Activated CD4-positive, alpha-beta T cell treated with anti-CD3 and anti-CD28 coated beads for 48 hours (primary cell): ENCODE results near the gene DIP2C.
A peak's percentile ranks its signal among the peaks of the same experiment; 100 is the strongest.
"Not testable (repeated sequence)": the region's sequence is repeated elsewhere in the genome, so short reads cannot be mapped to it uniquely, and the experiment has no call there.

ENCODE experiments used
- DNase-seq: peaks from one replicate; pipeline ENCODE4 v3.0.0-alpha.2; 2020

Gene DIP2C

DNA sequence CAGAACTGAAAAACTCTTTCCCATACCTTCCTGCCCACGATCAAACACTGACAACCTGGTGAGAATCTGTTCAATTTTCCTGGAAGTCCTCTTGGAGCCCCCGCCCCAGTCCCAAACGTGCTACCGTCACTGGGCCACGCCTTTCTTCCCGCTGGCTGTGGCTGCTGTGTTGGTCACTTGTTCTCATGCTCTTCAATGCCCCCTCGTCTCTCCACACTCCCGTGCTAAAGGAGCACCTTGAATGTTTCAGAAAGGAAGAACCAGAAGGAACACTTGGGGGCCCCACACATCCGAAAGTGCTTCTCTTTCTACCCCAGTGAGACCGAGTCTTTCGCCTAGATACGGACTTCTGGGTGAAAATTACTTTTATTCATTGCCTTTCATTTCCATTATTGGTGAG lies 215.1 kb downstream of the DIP2C start:
- no peak for DNase-seq

DNA sequence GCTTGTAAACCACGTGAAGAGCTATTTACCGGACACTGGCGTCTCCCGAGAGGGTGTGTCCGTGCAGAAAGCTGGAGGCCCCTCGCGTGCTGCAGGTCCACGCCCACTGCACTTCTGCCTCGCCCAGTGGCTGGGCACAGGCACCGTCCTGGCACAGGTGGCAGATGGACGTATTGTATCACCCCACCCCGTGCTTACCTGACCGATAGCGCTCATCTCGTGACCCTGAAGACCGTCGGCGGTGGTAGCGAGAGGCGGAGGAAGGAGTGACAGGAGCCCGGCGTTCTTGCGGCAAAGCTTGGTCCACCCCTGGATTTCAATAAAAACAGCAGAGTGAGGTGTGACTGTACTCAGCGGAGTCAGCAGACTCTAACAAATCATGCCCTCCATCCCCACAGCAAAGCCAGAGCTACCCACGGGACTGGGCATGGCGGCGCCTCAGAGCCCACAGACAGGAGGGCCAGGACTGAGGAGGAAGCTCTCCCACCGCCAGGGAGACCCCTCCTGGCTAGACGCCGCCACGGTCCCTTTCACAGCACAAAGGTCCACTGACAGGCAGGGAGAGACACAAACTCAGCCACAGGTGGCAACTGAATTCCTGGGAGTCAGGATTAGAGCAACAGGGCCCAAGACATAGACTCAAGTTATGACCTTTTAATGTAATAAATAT lies 217.1 kb downstream of the DIP2C start:
- no peak for DNase-seq

DNA sequence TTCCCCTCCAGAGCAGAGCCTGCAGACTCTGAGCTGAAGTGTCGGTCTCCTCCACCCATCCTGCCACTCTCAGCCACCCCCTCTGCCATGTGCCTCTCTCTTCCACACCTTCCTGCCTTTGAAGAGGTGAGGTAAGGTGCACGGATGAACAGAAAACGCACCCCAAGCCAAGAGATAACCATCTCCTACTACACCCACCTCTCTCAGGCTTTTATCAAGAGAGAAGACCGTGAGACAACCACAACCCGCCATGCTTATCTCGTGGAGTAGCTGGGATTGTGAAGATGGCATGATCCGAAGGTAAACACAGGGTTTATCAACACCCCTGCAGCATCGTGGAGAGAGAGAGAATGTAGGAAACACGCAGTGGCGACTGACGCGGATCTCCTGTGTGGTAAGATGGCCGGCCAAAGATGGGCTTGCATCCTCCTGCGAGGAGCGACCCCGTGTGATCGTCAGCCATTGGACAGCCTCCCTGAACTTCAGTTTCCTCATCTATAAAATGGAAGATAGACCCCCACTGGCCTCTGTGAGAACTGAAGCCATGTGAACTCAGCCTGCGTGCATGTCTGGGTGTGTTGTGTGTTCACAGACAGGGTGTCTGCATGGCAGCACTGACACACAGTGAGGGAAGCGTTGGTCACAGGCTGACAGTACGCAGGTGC lies 219.0 kb downstream of the DIP2C start:
- peak; percentile 36 for DNase-seq

- no peak for DNase-seq
Observed at GRCh38 chr10:469947-470338, 219.5 kb downstream of the DIP2C start.

- DNase-seq = no peak
Observed at GRCh38 chr10:459743-460142, 229.7 kb downstream of the DIP2C start.

- DNase-seq = no peak
Observed at GRCh38 chr10:458421-458851, 231.0 kb downstream of the DIP2C start.

DNA sequence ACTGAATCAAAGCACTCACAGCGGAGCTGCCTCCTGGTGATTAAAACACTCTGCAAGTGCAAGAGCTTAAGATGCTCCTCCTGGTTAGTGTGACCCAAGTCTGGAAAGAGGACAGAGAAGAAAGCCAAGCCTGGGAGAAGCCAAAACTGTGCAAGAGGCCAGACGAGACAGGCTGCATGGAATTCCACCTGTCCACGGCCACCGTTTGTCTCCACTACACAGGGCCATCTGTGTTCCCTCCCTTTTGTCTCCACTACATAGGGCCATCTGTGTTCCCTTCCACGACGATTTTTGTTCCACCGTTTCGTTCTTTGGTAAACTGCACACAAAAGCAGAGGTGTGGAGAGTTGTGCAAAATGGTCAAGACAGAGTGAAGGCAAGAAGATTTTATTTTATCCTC lies 233.0 kb downstream of the DIP2C start:
- DNase-seq = no peak

DNA sequence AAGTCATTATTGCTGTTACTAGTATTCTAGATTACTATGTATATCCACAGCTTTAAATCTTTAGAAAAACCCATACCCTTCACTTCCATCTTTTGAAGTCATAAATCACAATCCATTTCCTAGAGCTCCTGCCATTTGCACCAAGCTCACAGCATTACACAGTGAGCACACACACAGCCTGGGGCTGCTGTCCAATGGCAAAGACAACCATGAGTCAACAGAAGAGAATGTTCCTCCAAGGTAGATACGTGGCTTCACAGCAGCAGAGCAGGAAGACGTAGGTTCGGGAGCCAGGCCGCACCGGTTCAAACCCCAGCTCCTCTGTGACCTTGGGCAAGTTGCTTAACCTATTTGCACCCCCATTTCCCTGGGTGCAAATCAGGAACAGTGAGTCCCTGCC lies 234.6 kb downstream of the DIP2C start:
- DNase-seq = no peak

DNA sequence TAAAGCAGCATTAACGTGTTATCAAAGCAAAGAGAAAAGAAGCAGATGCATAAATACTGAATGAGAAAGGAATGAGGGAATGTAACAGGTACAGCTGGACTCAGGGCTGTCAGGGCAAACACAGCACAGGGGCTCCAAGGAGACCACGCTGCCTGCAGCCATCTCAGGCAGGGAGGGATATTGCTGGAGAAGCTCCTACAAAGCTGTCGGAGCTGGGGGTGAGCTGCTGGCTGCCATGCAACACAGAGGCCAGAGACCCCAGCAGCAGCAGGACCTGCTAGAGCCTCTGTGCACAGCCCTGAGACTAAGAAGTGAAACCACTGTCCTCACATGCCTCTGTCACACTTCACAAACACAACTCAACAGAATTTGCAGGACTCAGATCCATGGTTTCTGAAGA lies 235.8 kb downstream of the DIP2C start:
- DNase-seq = no peak

DNA sequence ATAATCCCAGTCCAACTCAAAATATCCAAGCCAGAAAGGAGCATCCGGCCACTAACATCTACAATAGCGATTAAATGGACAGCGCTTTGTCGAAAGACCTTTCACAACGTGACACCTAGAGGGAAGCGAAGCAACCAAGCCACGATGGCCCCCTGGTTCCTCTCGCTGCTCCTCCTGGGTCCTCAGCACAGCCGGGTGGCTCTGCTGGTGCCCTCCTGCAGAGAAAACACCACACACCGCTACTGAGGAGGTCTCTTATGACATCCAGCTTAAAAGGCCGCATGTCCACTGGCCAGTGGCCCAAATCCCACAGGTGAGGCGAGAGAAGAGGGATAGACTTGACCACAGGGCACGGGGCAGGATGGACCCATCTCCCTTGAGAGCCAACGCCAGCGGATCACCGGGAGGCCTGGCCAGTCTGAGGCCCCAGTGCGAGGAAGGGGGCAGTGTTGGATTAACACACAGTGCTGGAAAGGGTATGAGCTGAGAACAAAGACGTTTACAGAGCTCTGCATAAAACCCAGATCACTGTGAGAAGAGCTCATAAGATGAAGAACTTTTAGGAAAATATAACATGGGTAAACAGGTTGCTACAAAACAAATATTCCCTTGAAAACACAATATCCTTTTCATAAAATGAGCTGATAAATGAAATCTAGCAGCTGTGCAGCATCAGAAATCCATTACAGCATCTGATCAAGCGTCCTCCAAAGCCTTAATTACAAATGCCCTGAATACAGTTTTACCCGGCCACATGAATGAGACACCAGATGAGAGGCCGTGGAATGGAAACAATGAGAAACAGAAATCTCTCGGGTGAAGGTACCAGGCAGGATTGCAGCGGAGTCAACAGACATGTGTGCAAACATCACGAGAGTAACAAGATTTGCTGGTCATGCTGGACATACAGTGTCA lies 236.7 kb downstream of the DIP2C start:
- DNase-seq = no peak

DNA sequence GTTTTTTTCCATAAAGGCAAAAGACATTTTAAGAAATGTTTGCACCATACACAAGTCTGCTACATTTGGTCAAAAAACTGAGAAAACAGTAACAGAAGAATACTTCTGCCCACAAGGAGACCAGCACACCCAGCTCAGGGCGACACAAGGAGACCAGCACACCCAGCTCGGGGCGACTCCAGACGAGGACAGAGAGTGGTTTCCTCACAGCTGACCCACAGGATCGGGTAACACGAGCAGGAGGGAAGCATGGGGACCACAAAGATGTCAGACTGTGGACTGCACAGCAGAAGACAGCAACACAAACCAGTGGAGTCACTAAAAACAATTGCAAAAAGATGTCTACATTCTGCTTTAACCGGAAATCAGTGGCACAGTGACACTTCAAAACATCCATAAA lies 237.6 kb downstream of the DIP2C start:
- DNase-seq = no peak

GRCh38 chr10:451021-451471 lies 238.4 kb downstream of the DIP2C start:
- peak; percentile 67 for DNase-seq

DNA sequence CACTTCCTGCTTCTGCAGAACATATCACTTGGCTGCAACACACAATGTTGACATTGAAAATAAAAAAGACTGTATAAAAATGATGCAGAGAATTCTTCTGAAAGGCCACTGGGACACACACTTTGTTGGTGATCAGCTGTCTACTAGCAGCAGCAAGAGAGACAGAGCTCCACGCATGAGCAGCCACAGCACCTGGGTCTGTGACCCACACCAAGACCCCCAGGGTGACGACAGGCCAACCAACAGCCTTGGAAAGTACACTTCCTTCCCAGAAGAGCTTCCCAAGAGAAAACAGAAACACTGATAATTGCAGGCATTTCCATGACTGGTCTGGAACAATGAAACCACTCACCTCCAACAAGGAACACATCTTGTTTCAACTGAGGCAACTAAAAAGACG lies 239.0 kb downstream of the DIP2C start:
- DNase-seq = no peak

DNA sequence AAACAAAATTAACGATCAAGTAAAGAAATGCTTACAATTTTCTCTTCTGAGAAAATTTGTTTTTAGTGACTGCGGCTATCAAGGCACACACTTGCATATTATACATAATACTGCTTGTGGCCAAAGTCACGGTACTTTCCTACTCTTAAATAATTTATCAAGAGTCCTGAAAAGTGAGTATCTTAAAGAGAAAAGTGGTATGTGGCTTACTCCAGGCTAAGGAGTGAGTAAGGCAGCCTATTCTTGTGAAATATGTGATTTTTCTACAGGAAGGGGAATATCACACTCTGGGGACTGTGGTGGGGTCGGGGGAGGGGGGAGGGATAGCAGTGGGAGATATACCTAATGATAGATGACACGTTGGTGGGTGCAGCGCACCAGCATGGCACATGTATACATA lies 240.1 kb downstream of the DIP2C start:
- DNase-seq = not testable (repeated sequence)

GRCh38 chr10:443459-443858 lies 246.0 kb downstream of the DIP2C start:
- no peak for DNase-seq

- no peak for DNase-seq
Observed at GRCh38 chr10:442209-442608, 247.3 kb downstream of the DIP2C start.

GRCh38 chr10:441659-442058 lies 247.8 kb downstream of the DIP2C start:
- no peak for DNase-seq

DNA sequence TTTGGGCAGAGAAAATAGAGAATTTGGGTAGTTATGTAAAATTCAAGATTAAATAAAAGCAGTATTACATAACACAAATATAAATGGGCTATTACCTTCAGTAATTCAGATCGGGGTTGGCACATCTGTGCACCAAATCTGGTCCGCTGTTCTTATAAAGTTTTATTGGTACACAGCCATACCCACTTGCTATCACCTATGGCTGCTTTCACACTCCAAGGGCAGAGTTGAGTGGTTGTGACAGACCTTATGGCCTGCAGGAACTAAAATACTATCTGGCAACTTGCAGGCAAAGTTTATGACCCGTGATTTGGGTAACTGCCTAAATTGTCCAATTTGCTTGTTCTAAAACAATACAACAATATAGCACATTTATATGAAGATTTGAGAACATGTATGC lies 249.3 kb downstream of the DIP2C start:
- DNase-seq = no peak

DNA sequence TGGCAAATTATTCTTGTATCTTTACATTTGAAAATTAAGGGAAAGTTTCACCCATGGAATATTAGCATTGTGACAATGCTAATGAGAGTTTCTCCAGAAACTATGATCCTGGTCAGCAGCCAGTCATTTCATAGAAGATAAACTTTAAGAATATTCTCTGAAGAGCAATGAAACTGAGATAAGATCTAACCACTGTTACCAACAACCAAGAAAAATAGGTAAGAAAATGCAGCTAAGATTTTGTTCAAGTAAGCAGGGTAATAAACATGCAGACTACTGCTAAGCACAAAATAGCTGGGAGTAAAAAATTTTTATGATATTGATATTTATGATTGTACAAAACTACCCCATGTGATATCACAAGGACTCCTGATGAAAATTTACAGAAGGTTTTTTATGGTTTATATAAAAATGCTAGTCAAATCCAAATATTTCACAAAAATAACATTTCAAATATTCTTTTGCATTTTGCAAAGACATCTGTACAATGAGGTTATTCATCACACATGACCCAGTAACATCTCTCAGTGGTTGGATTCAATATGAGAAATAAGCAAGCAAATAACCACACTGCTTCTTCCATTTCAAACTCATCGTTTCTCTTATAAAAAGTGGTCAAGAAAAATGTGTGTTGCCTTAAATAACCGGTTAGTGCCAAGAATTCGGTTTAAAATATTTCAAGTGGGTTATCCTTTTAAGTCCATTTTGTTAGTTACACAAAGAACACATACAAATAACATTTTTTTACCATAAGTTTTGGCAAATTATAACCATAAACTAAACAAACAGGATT lies 251.6 kb downstream of the DIP2C start:
- no peak for DNase-seq

- no peak for DNase-seq
Observed at GRCh38 chr10:436911-437665, 252.4 kb downstream of the DIP2C start.

DNA sequence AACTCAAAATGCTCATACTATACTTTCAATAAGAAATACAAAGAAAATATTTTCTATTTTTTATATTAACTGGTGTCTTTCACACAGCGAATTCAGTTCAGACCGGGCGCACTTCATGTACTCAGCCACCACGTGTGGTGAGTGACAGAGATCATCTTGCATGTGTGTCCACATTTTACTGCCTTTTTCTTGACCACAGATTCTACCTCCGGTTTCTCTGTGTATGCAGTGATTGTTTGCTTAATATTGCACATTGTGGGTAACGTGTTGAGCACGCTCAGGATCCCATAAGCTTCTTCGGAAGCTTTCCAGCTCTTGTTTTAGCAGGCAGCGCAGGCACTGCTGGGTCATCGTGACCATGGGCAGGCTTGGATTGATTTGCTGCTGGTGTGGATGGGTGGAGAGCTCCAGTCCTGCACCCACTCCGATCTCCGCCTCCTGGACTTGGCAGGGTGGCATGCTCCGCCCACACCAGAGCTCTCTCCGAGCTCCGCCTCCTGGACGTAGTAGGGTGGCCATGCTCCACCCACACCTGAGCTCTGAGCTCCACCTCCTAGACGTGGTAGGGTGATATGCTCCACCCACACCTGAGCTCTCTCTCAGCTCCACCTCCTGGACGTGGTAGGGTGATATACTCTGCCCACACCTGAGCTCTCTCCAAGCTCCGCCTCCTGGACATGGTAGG lies 253.3 kb downstream of the DIP2C start:
- no peak for DNase-seq

DNA sequence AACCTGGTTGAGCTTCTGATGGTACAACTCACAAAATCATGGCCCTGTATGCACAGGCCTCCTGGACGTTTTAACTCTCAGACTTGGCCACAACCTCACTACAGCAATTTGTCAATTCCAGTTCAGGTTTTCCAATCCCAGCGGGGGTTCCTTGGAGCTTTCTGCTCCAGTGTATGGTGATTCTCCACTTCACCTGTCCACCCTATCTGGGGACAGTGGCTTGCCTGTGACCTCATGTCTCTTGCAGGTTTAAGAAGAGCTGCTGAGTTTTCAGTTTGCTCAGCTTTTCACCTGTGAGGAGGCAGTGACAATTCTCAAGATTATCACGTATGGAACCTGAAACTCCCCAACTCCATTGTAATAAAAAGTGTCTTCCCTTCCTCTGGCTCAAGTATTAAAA lies 254.1 kb downstream of the DIP2C start:
- DNase-seq = no peak
